ENCODE results near the gene NSD1.

NSD1 gene

DNA sequence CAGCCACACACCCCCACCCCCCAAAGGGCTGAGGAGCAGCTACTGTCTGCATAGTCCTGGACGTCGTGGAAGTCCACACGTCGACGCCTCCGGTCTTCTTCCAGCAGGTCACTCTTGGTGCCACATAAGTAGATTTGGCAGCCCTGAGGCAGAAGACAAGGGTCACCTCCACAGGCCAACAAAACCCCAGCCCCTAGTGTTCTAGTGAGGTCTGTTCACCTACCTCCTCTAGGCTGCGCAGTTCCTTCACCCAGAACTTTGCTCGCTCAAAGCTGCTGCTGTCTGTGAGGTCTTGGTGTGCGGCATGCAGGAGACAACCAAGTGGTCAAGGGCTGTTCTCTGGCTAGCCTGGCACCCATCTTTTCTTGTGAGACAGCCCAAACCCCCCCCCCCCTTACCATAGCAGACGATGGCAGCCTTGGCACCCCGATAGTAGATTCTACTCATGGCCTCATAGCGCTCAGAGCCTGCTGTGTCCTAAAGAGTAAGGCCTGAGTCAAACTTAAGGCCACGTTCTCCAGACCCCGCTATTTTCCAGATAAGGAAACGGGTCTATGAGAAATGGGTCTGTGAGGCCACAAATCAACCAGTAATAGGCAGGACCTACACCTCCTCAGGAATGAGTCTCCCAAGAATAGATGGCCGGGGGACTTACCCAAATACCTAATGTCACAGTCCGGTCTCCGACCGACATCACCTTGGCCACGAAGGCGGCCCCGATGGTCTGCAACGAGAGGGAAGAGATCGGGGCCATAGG is 169.0 kb downstream of the NSD1 start:
- TF ChIP-seq, protein P1, sequence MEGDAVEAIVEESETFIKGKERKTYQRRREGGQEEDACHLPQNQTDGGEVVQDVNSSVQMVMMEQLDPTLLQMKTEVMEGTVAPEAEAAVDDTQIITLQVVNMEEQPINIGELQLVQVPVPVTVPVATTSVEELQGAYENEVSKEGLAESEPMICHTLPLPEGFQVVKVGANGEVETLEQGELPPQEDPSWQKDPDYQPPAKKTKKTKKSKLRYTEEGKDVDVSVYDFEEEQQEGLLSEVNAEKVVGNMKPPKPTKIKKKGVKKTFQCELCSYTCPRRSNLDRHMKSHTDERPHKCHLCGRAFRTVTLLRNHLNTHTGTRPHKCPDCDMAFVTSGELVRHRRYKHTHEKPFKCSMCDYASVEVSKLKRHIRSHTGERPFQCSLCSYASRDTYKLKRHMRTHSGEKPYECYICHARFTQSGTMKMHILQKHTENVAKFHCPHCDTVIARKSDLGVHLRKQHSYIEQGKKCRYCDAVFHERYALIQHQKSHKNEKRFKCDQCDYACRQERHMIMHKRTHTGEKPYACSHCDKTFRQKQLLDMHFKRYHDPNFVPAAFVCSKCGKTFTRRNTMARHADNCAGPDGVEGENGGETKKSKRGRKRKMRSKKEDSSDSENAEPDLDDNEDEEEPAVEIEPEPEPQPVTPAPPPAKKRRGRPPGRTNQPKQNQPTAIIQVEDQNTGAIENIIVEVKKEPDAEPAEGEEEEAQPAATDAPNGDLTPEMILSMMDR (IDR thresholded peaks at IDR 0.05), result no peak

GRCh38 chr5:177303121-177303924 is 169.8 kb downstream of the NSD1 start, which contains the start of the genes PRELID1 and RAB24:
PRELID1 (plus strand) TSS chr5:177303799; CDS start chr5:177303986, 187 bp downstream.
RAB24 (minus strand) TSS chr5:177303719; CDS start chr5:177303288, 431 bp downstream.
- TF ChIP-seq, protein P1 (IDR thresholded peaks at IDR 0.05), result peak; percentile 48

DNA sequence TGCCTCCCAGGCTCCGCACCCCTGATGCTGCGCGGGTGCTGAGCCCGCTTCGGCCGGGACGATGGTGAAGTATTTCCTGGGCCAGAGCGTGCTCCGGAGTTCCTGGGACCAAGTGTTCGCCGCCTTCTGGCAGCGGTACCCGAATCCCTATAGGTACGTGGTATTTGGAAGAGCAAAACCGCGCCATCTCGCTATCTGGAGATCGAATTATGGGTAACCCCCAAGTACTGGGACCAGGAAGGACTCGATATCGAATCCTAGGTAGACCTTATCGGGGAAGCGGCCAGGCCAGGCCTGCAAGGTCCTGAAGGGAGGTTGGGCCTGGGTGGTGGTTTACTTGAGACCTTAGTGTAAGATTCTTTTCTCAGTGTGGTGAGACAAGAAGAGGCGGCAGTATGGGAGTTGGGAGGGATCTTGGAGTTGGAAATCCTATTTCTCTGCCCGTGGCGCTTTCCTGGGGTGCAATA is 170.4 kb downstream of the NSD1 start:
- TF ChIP-seq, protein P1 (IDR thresholded peaks at IDR 0.05), result no peak

GRCh38 chr5:177304392-177305119 is 171.0 kb downstream of the NSD1 start:
- TF ChIP-seq, protein P1 (IDR thresholded peaks at IDR 0.05), result no peak

DNA sequence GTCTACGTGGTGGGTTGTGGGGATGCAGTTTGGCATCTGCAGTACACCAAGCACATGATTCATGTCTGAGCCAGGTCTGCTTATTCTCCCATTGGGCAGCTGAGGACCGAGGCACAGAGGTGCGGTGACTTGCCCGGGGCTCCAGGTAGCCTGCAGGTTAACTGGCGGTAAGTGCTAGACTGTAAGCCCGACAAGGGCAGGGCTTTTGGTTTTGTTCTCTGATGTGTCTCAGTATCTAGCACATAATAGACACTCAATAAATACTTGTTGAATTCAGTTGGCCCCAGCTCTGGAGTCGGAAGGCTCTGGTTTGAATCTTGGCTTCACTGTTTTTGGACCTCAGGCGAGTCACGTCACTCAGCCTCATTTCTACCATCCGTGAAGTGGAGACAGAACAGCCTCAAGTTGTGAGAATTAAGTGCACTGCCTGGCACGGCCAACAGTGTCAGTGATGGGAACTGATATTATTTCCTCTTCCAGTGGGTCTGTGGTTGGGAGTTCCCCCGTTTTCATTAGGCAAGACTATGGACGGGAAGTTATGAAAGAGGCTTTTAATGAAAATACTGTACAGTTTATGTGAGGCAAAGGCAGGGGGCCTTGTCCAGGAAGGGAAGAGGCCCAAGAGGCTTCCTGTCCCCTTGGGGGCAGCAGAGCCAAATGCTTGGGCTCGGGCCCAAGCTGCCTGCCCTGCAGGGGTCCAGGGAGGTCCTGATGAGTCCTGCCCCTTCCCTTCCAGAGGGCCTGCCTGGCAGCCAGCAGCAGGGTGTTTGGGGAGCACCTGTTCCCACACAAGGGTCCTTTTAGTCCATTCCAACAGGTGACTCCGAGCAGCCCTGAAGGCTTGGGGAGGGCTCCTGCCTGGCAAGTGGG is 173.3 kb downstream of the NSD1 start:
- TF ChIP-seq, protein P1 (IDR thresholded peaks at IDR 0.05), result no peak

- TF ChIP-seq, protein P1 (IDR thresholded peaks at IDR 0.05), result no peak
Observed at GRCh38 chr5:177307544-177308363, 174.2 kb downstream of the NSD1 start.
